Endometrial microvascular endothelial cells (primary cell): ENCODE results near the gene E2F8. TPM values are rescaled to one million over a fixed set of nuclear protein-coding genes. Genes with fewer than 3 reads are reported as not detected.

Experiments
- in situ Hi-C: cut with HindIII; loops from 2 replicates; pipeline ENCODE4 v1.10.0; 2017; ENCODE audit warnings: low sequenced_read_pairs, low pct_unique_long_range_greater_than_20kb; ENCODE audit errors: inconsistent ontology term
- total RNA-seq: library from RNA; depleted of rRNA; stranded (reverse); fragments of >200 nt; gene quantifications from one replicate; pipeline ENCODE4 v1.2.3, GENCODE V29; 2015; ENCODE audit errors: inconsistent ontology term

The E2F8 gene
- total RNA-seq, 1 donor from 2014 or later = 5.9 TPM

DNA sequence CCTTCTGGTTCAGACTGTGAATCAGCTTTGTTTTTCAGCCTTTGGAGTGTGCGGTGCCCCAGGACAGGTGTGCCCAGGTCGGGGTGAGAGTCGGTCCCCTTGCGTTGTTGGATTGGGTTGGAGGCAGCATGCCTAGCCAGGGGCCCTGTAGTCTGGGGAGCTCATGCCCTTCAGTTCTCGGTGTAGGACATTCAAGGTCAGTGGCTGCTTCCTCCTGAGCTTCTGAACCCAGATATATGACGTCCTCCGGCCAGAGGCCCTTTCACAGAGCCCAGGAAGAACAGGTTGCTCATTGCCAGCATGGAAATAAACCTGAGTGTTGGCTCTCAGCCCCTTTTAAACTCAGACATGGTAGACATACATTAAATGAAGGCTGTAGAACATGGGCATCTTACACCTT is 41.7 kb downstream of the E2F8 start:
- in situ Hi-C loops = no loop called here

- in situ Hi-C loops = no loop called here
These were observed 44.3 kb downstream of the E2F8 start for GRCh38 chr11:19196432-19196831.

GRCh38 chr11:19194620-19195308 is 46.0 kb downstream of the E2F8 start:
- in situ Hi-C loops = no loop called here

DNA sequence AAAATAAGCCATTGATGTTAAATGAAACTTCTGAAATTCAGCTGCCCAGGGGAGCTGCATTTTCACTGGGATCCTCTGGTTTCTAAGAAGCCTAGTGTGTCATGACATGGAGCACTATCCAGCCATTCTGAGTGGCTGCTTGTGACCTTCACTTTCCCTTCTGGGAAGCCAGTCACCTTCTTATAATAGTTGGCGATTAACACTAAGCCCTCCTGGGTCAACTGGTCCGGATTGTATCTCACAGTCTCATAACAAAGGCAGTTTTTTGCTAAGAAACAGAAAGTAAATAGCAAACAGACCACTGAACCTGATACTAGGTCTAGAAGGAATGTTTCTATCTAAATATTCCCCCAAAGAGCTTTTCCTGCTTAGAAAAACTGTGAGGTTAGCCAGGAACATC is 46.8 kb downstream of the E2F8 start:
- in situ Hi-C loops = no loop called here

DNA sequence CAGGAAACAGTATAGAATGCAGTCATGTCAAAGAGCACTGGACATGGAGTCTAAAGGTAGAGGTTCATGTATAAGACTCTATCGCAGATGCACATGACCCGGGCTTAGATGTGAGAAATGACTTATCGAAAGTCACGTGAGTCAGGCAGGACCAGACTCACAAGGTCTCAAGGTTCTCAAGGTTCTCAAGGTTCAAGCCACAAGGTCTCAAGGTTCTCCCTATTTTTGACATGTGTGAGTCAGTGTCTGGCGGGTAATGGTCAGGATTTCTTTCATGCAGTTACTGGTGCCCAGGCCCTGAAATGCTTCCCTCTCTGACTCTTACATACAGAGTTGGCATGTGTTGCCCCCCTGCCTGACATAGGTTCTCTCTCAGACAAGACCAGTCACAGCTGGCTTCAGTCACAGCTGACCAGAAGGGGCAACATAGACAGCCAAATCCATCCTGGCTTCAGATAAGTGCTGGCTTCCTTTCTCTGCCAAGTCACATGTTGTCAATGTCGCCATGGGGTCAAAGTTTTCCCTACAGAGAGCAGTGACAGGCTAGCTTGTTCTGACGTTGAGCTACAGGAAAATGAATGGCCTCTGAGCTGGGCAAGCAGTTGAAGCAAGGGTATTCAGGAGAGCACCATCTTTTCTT is 49.1 kb downstream of the E2F8 start:
- in situ Hi-C loops = no loop called here

- in situ Hi-C loops = no loop called here
These were observed 52.9 kb downstream of the E2F8 start for GRCh38 chr11:19187833-19188258.

GRCh38 chr11:19187114-19187832 is 53.5 kb downstream of the E2F8 start:
- in situ Hi-C loops = no loop called here

GRCh38 chr11:19185516-19186052 is 55.2 kb downstream of the E2F8 start:
- in situ Hi-C loops = no loop called here

DNA sequence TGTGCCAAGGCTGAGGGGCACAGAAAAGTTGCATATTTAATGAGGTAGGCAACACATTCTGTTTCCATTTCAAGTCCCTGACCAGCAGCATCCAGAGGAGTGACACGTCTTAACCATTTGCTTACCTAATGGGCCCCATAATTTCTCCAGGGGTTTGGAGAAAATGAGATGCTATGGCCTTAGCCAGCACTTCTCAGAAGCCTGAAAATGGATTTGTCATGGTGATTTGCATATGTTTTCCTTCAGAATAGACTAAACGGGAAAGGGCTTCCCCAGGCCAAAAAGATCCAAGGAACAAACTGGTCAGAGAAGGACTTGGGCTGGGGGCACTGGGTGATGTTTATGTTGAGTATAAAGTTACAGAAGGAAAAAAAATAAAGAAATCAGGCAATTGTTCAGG is 55.7 kb downstream of the E2F8 start:
- in situ Hi-C loops = no loop called here

DNA sequence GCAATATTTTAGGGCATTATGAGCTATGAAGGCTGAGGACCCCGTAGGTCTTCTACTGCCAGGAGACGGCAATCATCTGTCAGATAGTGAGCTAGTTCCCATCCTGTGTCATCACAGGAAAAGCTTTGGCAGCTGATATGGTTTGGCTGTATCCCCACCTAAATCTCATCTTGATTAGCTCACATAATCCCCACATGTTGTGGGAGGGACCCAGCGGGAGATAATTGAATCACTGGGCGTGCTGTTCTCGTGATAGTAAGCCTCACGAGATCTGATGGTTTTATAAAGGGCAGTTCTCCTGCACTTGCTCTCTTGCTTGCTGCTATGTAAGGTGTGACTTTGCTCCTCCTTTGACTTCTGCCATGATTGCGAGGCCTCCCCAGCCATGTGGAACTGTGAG is 57.1 kb downstream of the E2F8 start:
- in situ Hi-C loops = no loop called here

DNA sequence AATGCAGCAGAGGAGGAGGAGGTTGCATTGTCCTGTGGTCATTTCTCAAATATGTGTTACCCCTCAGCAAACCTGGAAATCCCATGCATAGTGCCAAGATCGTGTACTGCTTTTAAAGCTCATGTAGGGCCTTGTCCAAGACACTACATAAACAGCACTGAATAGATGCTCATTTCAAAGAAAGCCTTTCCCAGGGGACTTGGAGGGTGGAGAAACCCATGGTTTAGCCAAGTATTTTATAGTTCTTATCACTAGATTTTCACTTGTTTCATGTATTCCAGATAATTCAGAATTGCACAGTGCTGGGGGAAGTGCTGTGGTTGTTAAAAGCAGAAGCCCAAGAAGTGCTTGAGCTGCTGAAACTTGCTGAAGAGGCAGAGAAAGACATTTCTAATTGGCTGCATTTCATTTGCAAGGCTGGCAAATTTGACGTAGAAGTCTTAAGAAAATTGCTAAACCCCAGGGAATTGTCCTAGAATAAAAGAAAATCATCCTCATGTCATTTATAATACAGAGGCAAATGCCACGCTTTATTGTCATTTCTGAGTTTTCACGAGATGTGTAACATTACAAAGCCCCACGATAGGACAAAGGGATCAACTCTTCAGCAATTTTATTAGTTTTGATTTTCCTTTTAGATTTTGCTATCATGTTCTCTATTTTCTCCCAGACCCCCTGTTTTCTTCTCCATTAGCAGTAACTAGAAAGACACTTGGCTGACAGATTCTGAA is 59.0 kb downstream of the E2F8 start:
- in situ Hi-C loops = no loop called here

DNA sequence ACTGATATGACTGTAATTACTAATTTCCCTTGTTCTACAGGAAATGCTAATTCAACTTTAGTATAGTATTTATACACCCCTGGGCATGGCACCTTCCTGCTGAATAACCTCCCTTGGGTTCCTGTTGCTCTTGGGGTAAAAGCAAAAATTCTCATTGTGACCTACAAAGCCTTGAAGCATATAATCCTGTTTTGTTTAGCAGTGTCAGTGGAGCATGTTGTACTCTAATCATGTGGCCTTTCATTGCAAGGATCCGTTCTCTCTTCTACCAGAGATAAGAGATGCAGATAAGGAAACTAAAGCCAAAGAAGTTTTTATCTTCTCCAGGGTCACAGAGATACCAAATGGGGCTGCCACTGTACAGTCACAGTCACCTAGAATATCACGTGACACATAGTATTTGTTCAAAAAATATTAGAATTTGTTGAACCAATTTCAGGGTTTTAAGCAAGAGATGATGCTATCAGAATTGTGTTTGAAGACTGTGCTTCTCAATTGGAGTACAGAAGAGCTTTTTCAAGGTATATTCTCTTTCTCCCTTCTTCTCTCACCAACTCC is 64.0 kb downstream of the E2F8 start:
- in situ Hi-C loops = no loop called here

Other genes starting within 250 kb of the E2F8 start
- not detected for gene MRGPRX2, start 180.2 kb downstream of the E2F8 start, total RNA-seq
- gene ZDHHC13, start 123.8 kb downstream of the E2F8 start, total RNA-seq = 119 TPM
- gene CSRP3, start 39.0 kb downstream of the E2F8 start, total RNA-seq = not detected